Stimulated activated naive CD4-positive, alpha-beta T cell (primary cell): Measurements from ENCODE around the gene MOCS3.
A peak's percentile ranks its signal among the peaks of the same experiment; 100 is the strongest.

Experiments used
- DNase-seq, 6 experiments: peaks; one replicate each; lab custom pipeline; 2025; lab: John Stamatoyannopoulos, UW

MOCS3 gene, protein sequence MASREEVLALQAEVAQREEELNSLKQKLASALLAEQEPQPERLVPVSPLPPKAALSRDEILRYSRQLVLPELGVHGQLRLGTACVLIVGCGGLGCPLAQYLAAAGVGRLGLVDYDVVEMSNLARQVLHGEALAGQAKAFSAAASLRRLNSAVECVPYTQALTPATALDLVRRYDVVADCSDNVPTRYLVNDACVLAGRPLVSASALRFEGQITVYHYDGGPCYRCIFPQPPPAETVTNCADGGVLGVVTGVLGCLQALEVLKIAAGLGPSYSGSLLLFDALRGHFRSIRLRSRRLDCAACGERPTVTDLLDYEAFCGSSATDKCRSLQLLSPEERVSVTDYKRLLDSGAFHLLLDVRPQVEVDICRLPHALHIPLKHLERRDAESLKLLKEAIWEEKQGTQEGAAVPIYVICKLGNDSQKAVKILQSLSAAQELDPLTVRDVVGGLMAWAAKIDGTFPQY

GRCh38 chr20:50958615-50959542 is at the start of gene MOCS3:
Gene MOCS3, plus strand, starts transcription at chr20:50958818. Its CDS starts 25 bp downstream, at chr20:50958843.
- peak; percentile 77 to 97 (median 89) for DNase-seq

- DNase-seq = no peak
Observed at GRCh38 chr20:50909413-50909812, 49.2 kb upstream of the MOCS3 start.

DNA sequence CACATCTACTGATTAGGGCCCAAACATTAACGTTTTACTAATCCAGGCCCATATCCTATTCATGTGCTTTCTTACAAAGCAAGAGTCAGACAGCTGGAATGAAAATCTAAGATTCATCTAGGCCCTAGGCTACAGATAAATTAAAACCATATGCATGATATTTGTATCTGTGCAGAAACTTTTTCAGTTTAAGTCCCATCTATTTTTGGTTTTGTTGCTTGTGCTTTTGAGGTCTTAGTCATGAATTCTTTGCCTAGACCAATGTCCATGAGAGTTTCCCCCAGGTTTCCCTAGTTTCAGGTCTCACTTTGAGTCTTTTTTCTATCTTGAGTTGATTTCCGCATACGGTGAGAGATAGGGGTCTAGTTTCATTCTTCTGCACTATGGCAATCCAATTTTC is 47.6 kb upstream of the MOCS3 start:
- DNase-seq = no peak

- no peak for DNase-seq
Observed at GRCh38 chr20:50911716-50912115, 46.9 kb upstream of the MOCS3 start.

- no peak for DNase-seq
Observed at GRCh38 chr20:50913690-50914375, 44.8 kb upstream of the MOCS3 start.

- no peak for DNase-seq
Observed at GRCh38 chr20:50915424-50915823, 43.2 kb upstream of the MOCS3 start.

GRCh38 chr20:50916257-50916656 is 42.4 kb upstream of the MOCS3 start:
- no peak for DNase-seq

GRCh38 chr20:50916934-50917333 is 41.7 kb upstream of the MOCS3 start:
- no peak for DNase-seq

DNA sequence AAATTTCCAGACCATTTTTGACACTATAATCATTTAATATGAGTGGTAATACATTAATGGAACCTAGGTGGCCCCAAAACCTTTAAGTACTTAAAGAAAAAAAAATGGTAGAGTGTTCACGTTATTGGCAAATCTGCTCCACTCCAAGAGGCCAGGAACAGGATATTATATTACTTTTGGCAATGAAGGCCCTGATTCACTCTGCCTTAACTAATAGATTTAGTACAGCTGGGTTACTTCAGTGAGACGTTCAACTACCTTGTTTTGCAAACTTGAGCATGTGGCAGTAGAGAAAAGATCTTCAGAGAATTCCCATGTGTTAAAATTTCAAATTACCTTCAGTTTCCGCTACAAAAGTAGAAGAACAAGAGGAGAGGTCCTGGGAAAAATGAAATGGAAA is 40.2 kb upstream of the MOCS3 start:
- no peak for DNase-seq

DNA sequence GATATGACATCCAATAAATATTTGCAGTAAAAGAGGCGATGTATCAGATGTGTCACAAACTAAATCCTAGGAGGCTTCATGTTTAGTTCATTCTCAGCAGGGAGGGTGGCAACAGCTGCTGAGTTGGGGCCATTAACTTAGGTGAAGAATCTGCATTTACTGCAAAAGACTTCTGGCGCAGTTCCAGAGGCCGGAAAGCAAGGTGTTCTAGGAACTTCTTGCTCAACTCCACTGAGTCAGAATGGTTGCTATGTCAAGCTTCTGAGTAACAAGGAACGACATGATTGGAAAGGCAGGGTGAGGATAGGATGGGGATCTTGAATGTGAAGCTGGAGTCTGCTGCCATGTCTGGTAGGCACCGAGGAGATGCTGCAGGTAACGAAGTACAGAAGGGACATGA is 39.1 kb upstream of the MOCS3 start:
- DNase-seq = no peak

DNA sequence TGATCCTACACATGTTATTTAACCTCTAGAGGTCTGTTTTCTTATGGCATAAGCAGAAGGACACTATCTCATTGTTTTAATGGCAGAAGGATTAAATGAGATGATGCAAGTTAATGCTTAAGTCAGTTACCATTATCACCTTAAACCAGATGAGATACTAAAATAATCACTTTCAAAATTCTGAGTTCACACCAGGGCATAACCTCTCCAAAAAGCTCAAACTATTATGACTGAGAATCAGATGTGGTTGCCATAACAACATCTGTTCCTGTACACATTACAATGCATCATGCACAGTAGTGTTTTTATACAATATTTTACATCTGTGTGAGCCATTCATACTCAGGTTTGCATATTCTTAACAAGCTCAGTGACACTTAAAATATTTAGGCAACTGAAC is 37.6 kb upstream of the MOCS3 start:
- peak in 1 of 6 experiments; percentile 13 for DNase-seq

GRCh38 chr20:50921803-50922501 is 36.7 kb upstream of the MOCS3 start:
- no peak for DNase-seq

- no peak for DNase-seq
Observed at GRCh38 chr20:50924261-50924920, 34.2 kb upstream of the MOCS3 start.

GRCh38 chr20:50926530-50926929 is 32.1 kb upstream of the MOCS3 start:
- no peak for DNase-seq

DNA sequence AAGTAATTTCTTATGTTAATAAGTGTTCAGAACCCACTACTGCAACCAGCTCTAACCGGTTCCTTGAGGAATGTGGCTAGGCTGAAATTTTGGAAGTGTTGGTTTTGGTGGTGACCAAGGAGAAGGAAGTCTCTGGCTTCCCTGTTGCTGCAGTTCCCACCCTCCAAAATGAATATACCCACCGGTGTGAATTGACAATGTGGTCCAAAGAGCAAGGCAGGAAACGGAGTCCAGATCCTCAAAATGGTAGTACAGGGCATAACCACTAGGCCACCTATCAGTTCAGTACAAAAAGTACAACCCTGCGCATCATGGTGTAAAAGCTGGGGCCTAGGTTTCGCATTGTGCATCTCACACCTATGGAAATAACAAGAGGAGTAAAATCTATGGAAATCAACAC is 30.1 kb upstream of the MOCS3 start:
- no peak for DNase-seq

DNA sequence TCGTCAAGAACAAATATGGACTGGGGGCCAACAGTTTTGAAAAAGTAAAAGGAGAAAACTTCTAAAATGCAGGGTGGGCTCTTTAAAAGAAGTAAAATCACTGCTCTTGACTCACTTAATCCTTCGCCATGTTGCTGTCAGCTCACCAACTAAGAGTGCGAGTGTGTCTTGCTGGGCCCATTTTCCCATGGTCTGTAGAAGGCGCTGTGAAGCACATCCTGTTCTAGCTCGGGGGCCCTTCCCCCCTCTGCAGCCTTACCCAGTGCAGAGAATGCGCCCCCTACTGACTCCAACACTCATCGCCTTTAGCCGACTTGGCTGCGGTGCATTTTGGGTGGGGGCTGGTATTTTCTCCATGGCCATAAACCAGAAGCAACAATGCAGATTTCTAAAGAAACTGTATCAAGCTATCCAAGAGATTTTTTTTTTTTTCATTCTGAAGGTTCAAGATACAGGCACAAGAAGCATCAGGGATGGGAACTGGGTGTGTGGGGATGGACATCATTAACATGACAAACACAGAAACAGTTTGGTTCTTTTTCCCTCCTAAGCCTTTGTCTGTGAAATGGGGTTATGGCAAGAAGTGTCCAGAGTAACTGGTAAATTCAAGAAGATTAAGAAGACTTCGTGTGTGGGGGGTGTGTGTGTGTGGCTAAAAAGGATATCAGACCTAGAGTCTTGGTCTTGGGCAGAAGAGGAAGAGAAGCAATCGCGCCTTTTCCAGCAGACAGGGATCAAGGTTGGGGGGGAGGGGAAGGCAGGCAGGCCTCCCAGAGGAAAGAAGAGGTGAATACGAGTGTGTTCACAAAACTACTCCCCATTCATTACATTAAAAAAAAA is 29.1 kb upstream of the MOCS3 start:
- DNase-seq = peak; percentile 64 to 92 (median 88)

DNA sequence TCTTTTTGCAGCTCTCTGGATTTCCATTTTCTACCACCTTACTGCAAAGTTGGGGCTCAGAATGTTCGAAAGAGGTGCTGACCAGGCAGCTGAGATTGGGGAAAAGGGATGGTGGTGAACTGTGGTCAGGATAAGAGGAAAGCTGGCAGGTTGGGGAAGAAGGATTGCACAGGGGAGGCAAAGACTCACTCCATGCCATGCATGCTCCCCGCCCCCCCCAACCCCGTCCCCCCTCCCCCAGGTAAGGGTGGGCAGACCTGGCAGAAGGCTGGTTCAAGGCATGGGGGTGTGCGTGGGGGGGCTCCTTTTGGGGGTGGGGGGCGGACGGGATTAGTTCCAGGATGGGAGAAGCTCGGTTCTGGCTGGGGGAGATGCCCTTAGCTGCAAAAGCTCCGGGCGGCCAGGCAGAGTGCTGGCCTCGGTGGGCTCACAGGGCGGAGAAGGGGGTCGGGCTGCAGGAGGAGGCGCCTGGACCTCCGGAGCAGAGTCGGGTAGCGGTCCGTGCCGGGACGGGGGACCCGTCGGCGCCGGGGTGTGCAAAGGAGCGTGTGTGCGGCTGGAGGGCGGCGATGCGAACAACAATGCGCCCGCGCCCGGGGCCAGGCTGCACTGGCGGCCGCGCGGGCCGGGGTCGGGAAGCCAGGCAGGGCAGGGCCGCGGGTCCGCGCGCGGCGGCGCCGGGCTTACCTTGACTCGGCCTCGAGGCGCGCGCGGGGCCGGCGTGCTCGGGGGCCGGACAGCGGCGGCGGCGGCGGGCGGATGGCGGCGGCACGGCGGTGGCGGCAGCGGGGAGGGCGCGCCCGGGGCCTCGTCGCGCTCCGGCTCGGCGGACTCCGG is 28.3 kb upstream of the MOCS3 start:
- peak in 3 of 6 experiments; percentile 29 to 43 (median 33) for DNase-seq

GRCh38 chr20:50930976-50931305 is 27.7 kb upstream of the MOCS3 start:
- DNase-seq = peak in 3 of 6 experiments; percentile 67 to 87 (median 86)

DNA sequence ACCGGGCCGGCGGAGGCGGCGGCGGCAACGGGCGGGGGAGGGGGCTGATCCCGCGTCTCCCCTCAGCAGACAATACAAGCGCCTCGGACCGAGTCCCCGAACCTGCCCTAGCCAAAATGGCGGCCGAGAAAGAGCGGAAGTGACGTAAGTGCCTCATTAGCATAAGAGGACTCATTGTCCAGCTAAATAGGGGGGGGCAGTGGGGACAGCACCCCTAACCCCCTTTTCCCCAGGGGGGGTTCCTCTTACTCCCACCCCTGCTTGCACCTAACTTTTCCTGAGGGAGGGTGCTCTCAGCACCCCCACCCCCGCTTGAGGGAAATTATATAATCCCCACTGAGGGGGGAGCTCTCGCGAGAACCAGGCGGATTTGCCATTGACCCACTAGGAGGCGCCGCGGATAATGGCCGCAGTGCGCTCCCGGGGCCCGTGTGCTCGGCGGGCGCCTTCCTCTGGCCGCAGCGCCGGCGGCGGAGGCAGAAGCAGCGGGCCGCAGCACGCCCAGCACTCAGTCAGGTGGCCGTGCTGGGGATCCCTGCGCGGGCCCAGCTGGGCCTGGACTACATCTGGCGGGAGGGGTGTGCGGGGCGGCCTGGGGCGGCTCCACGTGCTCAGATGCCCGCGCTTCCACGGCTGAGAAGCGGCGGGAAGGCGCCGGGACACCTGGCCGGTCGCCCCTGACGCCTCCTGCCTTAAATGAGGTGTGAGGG is 27.2 kb upstream of the MOCS3 start, which contains the start of gene ADNP:
Gene ADNP (minus strand): TSS at position 132 of the 710 bp plus-strand sequence. CDS start 27,441 bp downstream, outside the sequence.
- peak; percentile 90 to 99 (median 92) for DNase-seq
